HG02678 (cell line): Measurements from ENCODE around the gene HHATL.

Source experiments
- ATAC-seq: cut with Tn5 transposase; IDR thresholded peaks from one replicate; pipeline ENCODE4 v1.9.1; 2021; ENCODE audit warnings: mild to moderate bottlenecking, moderate library complexity; ENCODE audit not compliant: unreplicated experiment

Gene HHATL

DNA sequence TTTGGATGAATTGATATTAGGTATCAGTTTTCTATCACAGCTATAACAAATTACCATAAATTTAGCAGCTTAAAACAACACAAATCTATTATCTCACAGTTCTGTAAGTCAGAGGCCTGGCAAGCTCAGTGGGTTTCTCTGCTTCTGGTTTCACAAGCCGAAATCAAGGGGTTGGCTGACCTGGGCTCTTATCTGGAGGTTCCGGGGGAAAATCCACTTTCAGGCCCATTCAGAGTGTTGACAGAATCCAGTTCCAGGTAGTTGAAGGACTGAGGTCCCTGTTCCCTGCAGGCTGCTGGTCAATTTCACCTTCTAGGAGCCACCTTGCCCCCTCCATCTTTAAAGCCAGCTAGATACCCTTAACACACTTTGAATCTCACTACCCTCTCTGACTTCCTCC, 11.1 kb upstream of the HHATL start:
- no peak for ATAC-seq

DNA sequence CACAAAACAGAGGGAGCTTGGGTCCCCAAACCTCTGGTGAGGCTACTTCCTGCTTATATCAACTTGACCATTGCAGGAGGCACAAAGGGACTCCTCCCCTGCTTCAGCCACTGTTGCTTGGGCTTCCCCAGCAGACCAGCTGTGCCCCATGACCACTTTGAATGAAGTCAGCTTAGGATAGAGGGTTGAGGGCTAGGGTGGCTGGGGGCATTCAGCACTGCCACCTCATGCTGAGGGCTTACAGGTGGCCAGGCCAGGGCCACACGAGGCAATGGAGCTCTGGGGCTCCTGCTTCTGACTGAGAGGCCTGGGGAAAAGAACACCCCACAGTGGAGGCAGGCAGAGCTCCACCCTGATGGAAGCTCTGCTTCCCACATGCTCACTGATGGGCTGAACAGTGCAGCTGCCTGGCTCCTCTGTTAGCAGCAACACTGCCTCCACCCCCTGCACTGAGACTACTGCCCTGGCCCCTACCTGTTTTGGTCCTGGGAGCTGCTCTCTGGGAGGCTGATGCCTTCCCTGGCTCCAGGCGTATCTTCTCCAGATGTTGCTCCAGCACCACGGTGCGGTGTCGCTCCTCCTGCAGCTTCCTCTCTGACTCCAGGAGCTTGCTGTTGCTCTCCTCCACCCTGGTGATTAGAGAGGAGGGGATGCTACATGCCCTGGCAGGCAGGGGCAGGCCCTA, 10.2 kb upstream of the HHATL start:
- ATAC-seq = no peak

DNA sequence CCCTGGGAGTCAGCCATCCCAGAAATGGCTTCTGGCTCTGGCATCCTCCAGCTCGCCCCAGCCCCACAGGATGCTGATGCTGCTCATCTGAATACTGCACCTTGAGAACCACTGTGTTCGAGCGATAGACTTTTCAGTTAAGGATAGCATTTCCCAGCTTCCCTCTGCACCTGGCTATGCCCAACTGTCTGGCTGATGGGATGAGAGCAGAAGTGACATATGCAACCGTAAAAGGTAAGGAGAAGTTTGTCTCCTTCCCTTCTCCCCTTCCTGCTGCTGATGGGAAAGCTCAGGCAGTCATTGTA, 9.7 kb upstream of the HHATL start:
- no peak for ATAC-seq

- no peak for ATAC-seq
These were observed 9.1 kb upstream of the HHATL start for GRCh38 chr3:42711491-42712343.

- no peak for ATAC-seq
These were observed 7.9 kb upstream of the HHATL start for GRCh38 chr3:42710323-42711021.

DNA sequence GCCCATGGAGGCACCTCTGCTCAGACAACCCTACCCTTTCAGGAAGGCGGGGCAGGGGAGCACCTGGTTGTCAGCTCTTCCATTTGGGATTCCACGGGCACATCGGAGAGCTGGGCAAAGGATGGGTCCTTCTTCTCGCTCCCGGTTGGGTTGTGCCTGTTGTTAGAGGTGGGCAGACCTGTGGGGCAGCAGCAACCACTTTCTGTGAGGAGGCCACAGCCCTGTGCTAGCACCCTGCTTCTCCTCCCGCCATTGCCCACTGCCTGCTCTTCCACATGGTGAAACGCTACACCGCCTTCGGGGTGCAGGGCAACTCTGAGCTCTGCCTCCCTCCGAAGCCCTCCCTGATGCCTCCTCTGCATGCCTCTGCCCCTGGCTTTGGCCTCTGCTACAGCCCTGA, 7.0 kb upstream of the HHATL start:
- no peak for ATAC-seq

DNA sequence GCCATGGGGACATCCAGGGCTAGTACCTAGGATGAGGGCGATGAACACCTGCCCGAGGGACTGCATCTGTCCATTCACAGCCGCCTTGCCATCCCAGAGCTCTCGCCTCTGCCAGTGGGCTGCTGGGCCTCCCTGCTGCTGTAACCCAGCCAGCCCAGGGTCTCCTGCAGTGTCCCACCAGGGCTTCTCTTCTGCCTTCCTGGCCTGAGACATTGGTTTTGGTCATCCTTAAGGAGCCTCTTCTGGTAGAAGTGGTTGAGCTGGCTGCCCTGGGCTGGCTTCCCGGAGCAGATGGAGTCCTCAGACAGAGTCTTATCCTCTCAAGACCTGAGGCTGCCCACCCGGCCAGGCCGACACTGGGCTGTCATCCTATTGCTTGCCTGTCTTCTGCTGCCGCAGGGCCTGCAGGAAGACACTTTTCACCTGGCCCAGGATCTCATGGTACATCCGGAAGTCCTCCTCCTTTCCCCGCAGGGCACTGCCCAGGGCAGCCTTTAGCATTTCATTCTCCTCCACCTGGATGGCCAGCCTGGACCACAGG, 6.1 kb upstream of the HHATL start:
- no peak for ATAC-seq

- ATAC-seq = no peak
These were observed 5.2 kb upstream of the HHATL start for GRCh38 chr3:42707620-42708355.

- ATAC-seq = no peak
These were observed 4.4 kb upstream of the HHATL start for GRCh38 chr3:42706721-42707619.

- no peak for ATAC-seq
These were observed 3.5 kb upstream of the HHATL start for GRCh38 chr3:42705962-42706585.

DNA sequence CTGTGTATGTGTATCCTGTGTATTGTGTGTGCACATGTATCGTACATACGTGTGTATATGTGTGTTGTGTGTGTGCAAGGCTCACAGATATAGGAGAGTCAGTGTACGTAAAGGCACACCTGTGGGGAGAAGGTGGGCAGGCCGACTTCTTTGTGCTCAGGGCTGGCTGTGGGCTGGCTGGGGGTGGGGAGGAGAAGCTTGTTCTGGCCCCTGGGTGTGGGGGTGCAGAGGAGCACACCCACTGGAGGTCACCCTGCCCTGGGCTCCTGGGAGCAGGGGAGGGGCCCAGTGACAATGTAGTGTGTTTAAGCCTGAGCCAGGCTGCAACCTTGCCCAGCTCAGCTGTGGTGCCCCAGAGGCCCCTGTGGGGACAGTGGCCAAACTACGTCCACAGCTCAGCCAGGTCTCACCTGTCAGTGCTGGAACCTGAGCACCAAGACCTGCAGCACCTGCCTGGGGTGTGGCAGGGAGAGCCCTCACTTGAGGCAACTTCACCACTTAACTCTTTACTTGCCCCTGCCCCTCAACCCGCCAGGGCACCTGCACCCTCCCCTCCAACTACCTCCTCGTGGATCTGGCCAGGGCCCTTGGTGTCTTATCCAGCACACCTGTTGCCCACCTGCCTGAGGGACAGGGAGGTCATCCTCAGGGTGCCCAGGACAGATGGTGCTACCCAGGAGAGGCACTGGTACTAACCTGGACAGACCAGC, 2.6 kb upstream of the HHATL start:
- ATAC-seq = no peak

DNA sequence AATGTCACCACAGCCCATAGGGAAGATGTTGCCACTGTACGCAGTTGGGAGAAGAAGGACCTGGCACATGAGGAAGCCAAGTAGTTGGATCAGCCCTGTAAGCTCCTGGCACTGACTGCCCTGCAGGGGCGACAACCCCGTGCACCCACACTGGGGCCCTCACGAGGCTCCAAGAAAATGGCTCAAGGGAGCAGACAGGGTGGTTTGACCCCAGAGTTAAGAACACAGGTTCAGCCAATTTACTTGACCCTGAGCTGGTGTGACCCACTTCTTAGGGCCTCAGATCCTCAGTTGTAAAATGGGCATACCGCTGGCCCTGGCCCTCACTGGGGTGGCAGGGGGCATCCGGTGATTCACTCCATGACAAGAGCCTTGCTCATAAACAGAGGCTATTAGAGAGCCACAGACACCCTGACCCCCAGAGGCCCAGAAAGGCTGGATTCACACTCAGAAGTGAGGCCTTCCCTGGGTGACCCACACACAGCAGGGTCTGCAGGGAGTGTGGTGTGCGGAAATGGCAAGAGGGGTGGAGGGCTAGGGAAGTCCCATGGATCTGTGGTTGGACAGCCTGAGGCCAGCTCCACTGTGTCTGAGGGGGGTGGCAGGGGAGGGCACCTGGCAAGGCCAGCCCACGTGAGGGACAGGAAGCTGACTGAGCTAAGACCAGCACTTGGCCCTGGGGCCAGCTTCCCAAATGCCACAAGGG, 1.7 kb upstream of the HHATL start:
- no peak for ATAC-seq

GRCh38 chr3:42703695-42704025, 1.1 kb upstream of the HHATL start:
- ATAC-seq = no peak

DNA sequence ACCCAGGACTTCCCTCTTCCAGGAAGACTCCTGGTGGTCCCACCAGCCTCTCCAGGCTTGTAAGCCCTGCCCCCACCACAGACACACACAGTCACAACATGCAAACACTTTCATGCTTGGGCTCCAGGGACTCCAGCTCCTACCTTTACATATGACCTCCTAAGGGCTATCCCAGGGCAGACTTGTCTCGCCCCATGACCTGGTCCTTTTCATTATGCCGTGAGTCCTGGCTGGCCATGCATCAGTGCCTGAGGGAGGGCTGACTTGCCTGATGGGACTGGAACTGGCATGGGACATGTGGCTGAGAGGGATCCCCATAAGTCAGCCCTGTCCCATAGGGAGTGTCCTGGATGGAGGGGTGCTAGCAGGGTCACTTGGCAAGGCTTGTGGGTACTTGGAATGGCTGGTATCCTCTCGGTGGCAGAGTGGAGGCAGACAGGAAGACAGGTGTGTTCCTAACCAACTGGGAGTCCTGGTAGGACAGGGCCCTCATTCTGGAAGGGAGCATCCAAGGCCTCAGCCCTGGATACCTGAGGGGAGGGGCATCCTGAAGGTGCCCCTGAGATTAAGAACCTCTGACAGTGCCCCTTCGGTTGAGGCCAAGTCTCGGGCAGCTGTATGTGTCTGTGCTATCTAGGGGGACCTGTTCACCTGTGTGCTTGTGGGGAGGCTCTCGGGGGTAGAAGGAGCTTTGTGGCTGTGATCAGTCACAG, 540 bp upstream of the HHATL start:
- no peak for ATAC-seq

- ATAC-seq = no peak
These were observed 1.1 kb downstream of the HHATL start for GRCh38 chr3:42701371-42702065.

GRCh38 chr3:42700366-42701288, 2.0 kb downstream of the HHATL start:
- ATAC-seq = no peak
